Ishikawa (cell line): Measurements from ENCODE around the gene PEX11G.
A peak's percentile ranks its signal among the peaks of the same experiment; 100 is the strongest.

Experiments used
- TF ChIP-seq, protein P1 (sequence below): IDR thresholded peaks from 2 replicates; pipeline ENCODE4 v1.6.1; 2012; ENCODE audit warnings: low read depth, mild to moderate bottlenecking
- TF ChIP-seq, protein P2 (sequence below): IDR thresholded peaks from 2 replicates; pipeline ENCODE4 v1.6.1; 2012

DNA sequence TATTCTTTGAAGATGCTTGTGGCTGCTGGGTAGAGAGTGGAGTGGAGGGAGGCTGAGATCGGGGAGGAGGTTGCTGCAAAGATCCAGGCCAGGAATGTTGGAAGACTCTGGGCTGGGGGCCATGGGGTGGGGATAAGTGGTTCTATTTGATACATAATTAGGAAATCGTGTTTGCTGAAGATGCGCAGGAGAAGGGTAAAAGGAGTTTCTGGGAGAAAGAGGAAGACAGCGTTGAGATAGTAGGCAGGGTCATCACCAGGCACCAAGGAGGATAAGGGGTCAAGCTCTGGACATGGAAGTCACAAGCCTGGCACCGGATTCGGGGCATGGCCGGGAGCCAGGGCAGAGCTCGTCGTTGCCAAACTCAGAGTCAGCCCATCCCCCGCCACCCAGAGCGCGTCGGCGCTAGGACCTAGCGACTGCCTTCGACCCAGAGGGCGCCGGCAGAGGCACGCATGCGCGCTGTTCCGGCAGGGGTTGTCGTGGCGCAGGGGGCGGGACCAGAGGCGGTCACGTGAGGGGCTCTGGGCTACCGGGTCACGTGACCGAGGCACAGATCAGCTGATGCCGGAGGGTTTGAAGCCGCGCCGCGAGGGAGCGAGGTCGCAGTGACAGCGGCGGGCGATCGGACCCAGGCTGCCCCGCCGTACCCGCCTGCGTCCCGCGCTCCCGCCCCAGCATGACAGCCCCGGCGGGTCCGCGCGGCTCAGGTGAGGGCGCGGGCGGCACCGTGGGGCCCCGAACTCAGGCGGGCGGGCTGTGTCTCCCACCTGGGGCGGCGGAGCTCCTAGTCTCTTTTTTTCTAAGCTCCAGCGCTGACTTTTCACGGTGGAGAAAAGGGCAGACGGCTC lies 33.5 kb upstream of the PEX11G start, which contains the start of gene MCOLN1:
- TF ChIP-seq, protein P1, sequence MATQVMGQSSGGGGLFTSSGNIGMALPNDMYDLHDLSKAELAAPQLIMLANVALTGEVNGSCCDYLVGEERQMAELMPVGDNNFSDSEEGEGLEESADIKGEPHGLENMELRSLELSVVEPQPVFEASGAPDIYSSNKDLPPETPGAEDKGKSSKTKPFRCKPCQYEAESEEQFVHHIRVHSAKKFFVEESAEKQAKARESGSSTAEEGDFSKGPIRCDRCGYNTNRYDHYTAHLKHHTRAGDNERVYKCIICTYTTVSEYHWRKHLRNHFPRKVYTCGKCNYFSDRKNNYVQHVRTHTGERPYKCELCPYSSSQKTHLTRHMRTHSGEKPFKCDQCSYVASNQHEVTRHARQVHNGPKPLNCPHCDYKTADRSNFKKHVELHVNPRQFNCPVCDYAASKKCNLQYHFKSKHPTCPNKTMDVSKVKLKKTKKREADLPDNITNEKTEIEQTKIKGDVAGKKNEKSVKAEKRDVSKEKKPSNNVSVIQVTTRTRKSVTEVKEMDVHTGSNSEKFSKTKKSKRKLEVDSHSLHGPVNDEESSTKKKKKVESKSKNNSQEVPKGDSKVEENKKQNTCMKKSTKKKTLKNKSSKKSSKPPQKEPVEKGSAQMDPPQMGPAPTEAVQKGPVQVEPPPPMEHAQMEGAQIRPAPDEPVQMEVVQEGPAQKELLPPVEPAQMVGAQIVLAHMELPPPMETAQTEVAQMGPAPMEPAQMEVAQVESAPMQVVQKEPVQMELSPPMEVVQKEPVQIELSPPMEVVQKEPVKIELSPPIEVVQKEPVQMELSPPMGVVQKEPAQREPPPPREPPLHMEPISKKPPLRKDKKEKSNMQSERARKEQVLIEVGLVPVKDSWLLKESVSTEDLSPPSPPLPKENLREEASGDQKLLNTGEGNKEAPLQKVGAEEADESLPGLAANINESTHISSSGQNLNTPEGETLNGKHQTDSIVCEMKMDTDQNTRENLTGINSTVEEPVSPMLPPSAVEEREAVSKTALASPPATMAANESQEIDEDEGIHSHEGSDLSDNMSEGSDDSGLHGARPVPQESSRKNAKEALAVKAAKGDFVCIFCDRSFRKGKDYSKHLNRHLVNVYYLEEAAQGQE = no peak
- TF ChIP-seq, protein P2, sequence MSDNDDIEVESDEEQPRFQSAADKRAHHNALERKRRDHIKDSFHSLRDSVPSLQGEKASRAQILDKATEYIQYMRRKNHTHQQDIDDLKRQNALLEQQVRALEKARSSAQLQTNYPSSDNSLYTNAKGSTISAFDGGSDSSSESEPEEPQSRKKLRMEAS = peak; percentile 86
